Activated effector memory CD4-positive, alpha-beta T cell treated with Interleukin-2 at 50 U/mL for 16 hours (primary cell): ENCODE data around the gene CES2.
"Not testable (repeated sequence)": the region's sequence is repeated elsewhere in the genome, so short reads cannot be mapped to it uniquely, and the experiment has no call there.

Experiments
- DNase-seq: peaks from one replicate; pipeline ENCODE4 v3.0.0-alpha.2; 2020

The CES2 gene

GRCh38 chr16:66935314-66936011 is at the start of gene CES2:
CES2 (plus strand) TSS chr16:66935516; CDS start chr16:66935636, 120 bp downstream.
- no peak for DNase-seq

- DNase-seq = no peak
Measured at GRCh38 chr16:66886321-66886720, 49.0 kb upstream of the CES2 start.

GRCh38 chr16:66886914-66887313 is 48.4 kb upstream of the CES2 start:
- no peak for DNase-seq

GRCh38 chr16:66888647-66889615 is 46.4 kb upstream of the CES2 start:
- no peak for DNase-seq

GRCh38 chr16:66889622-66890021 is 45.7 kb upstream of the CES2 start:
- no peak for DNase-seq

GRCh38 chr16:66890799-66891198 is 44.5 kb upstream of the CES2 start:
- DNase-seq = no peak

GRCh38 chr16:66891360-66891759 is 44.0 kb upstream of the CES2 start:
- no peak for DNase-seq

- no peak for DNase-seq
Measured at GRCh38 chr16:66891797-66892196, 43.5 kb upstream of the CES2 start.

GRCh38 chr16:66894055-66894454 is 41.3 kb upstream of the CES2 start:
- no peak for DNase-seq

- peak; percentile 27 for DNase-seq
Measured at GRCh38 chr16:66894948-66895688, 40.2 kb upstream of the CES2 start.

GRCh38 chr16:66895689-66895979 is 39.7 kb upstream of the CES2 start:
- DNase-seq = no peak

GRCh38 chr16:66895999-66896398 is 39.3 kb upstream of the CES2 start:
- DNase-seq = no peak

GRCh38 chr16:66896682-66897081 is 38.6 kb upstream of the CES2 start:
- DNase-seq = not testable (repeated sequence)

GRCh38 chr16:66898207-66898606 is 37.1 kb upstream of the CES2 start:
- DNase-seq = no peak

- no peak for DNase-seq
Measured at GRCh38 chr16:66898933-66899309, 36.4 kb upstream of the CES2 start.

- no peak for DNase-seq
Measured at GRCh38 chr16:66899310-66899944, 35.9 kb upstream of the CES2 start.

- DNase-seq = no peak
Measured at GRCh38 chr16:66899945-66900710, 35.2 kb upstream of the CES2 start.

GRCh38 chr16:66900721-66901441 is 34.4 kb upstream of the CES2 start:
- no peak for DNase-seq

GRCh38 chr16:66901626-66902025 is 33.7 kb upstream of the CES2 start:
- DNase-seq = no peak

GRCh38 chr16:66902648-66903543 is 32.4 kb upstream of the CES2 start:
- DNase-seq = no peak
